NT2/D1 (cell line): ENCODE data around the gene PLEK2.

Source experiments
- SUZ12 ChIP-seq: IDR thresholded peaks from 2 replicates; pipeline ENCODE4 v1.6.1; 2011; ENCODE audit not compliant: insufficient read length, insufficient read depth; ENCODE audit errors: extremely low read depth
- YY1 ChIP-seq: IDR thresholded peaks from 2 replicates; pipeline ENCODE4 v1.6.1; 2011; ENCODE audit not compliant: insufficient read length, insufficient read depth
- ZNF274 ChIP-seq: IDR thresholded peaks from 2 replicates; pipeline ENCODE4 v1.6.1; 2011; ENCODE audit warnings: mild to moderate bottlenecking, low read depth, low read length

DNA sequence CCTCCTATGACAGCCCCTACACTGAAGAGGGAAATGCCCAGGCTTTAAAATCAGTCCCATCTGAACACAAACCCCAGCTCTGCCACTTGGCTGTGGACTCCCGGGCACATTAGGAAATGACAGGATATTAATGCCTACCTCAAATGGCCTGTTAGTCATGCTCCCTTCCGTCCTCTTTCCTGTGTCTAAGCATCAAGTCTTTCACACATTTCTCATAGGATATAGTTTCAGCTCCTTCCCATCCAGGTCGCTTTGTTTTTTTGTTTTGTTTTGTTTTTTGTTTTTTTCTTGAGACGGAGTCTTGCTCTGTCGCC is 16.1 kb downstream of the PLEK2 start:
- TF ChIP-seq ZNF274 = no peak
- no peak for TF ChIP-seq YY1
- no peak for TF ChIP-seq SUZ12
